HTR-8/SVneo (cell line): Measurements from ENCODE around the gene NRF1.

Source experiments
- DNase-seq: peaks from one replicate; pipeline ENCODE4 v3.0.0; 2011; ENCODE audit warnings: low spot score, mixed read lengths; ENCODE audit not compliant: insufficient read length
- FAIRE-seq: peaks from 2 replicates; lab custom pipeline; 2011; peaks lifted over from hg19 to GRCh38; lab: Jason Lieb, UNC

The NRF1 gene

GRCh38 chr7:129723679-129724078 is 112.2 kb downstream of the NRF1 start:
- FAIRE-seq (no peak), DNase-seq (no peak)

- no peak for FAIRE-seq
- no peak for DNase-seq
Measured at GRCh38 chr7:129724796-129725195, 113.3 kb downstream of the NRF1 start.

DNA sequence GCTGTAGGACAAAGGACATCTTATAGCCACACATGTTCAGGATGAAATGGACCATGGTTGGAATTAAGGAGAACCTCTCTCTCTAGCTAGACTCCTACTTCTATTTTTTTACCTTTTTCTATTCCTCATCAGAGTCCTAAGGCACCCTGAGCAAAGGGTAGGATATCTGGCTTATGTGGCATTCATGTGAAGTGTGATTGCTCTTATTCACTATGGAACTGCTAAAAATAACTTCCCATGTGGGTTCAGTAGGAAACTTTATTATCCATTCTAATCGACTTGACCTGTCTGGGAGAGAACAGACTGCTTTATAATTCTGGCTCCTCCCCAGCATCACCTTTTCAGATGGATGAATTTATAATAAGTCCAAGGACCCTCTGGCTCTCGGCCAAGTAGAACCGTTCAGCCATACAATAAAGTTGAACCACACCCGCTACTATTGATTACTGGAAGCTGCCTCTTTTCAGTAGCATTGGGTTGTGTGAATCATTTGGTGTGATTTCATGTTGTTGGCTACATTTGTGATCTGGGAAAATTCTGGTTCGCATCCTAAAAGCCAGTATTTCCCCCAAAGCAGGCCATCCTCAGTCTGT is 117.5 kb downstream of the NRF1 start:
- no peak for DNase-seq
- no peak for FAIRE-seq

DNA sequence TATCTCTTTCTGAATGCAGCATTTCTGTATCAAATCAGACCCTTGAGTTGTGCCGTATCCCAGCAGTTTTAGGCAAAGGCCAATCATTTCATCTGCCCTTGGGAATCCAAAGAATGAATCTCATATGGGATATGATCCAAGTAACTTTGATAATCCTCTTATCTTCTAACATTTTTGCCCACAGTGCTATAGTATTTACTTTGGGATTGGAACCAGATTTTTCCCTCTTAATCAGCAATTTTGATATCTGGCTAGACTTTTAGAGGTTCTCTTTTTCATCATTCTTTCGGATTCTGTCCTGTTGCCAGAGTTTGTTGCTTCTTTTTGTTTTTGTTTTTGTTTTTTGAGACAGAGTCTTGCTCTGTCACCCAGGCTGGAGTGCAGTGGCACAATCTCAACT is 118.0 kb downstream of the NRF1 start:
- DNase-seq (no peak), FAIRE-seq (no peak)

- FAIRE-seq (no peak), DNase-seq (no peak)
Measured at GRCh38 chr7:129730159-129730558, 118.6 kb downstream of the NRF1 start.

DNA sequence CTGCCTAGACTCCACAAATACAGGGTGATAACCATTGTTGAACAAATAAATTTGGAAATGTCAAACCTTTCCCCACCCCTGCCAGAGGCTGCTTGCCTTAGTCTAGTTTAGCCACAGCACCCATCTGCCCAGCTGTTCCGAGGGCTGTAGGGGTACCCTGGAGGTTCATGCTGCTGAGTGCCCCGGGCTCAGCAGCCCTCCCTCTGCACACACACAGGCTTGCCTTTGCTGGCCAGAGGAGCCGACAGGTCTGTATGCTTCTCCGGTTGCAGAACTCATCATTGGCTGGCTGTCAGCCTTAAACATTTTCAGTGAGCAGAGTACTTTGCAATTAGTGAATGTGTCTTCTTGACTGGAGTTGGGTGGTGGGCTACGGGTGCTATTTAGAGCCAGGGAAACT is 122.9 kb downstream of the NRF1 start:
- DNase-seq: no peak
- no peak for FAIRE-seq

DNA sequence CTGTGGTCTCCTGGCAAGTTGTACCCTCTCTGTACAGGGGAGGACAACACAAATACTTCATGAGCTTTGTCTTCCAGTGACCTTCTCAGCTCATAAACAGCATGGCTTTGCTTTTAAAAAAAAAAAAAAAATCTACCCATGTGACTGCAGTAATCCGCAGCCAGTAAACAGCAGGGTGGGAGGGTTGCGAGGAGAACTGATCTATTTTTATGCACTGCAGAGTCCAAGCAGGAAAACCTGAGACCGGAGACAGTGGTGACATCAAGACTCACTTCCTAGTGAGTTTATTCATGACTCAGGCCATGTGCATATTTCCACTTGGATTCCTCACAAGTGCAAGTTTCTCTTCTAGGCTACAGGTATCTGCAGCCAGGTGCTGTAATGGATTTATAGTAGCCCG is 127.9 kb downstream of the NRF1 start:
- no peak for FAIRE-seq

DNA sequence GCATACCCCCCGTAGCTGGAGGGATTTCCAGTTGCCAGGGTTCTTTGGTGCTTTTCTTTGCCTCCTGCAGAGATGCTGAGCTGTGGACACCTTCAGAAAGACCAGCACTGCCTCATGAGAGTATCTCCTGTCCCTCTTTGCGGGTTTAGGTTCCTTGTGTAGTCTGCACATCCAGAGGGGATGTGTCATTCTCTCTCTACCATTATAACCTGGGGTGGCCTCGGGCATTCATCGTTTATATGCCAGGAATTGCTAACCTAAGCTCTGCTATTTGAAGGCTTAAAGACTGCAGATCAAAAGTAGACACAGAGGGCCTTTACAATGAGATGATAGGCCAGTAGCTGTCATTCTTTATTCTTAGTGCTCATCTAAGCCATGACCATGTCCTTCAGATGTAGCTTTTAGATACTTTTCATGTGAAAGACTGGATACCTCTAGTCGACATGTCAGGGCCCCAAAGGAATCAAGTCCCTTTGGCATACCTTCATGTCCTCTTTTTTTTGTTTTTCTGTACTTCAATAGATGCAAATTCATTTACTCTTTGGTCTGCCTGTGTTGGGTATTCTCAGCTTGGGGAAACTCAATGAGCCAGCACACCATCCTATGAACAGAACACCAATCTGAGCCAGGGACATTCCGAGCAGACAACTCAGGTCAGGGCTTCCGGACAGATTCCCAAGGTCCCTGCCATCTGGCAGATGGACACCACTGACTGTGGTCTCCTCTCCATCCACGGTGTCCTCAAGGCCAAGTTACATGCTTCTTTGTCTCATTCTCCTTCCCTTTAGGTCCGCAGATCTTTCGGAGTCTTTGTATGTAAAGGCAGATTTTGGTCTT is 129.3 kb downstream of the NRF1 start:
- FAIRE-seq (no peak), DNase-seq (no peak)

More for the DNA sequence above, 127.9 kb downstream of the NRF1 start:
- DNase-seq: no peak

- DNase-seq (no peak), FAIRE-seq (no peak)
Measured at GRCh38 chr7:129741743-129742213, 130.3 kb downstream of the NRF1 start.

GRCh38 chr7:129742256-129742655 is 130.7 kb downstream of the NRF1 start:
- no peak for DNase-seq

DNA sequence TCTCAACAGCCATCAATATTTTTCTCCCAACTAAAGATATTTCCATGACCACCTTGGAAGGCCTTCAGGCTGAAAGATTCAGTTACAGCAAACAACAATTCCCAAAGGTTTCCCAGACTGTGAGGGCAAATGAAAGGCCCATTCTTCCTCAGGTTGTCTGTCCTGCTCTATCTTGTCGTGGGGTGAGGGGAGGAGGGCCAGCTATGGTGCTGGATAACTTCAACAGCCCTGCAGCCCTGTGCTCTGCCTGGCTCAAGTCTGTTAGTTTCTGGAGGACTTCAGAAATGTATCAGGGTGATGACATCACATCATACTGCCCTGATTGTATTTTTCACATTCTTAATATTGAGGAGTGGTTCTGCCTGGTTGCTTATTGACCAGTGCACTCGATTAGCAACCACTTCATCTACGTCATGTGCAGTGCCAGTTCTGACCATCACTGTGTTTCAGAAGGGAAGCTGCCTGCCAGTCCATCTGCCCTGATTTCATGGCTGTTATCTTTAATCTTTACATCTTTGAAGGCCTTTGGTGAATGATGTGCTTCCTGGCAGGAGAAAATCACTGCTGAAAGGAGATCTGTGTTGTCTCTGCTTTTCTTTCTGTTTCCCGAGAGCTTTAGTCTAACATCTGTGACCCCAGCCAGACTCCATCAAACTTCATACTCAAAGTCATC is 135.5 kb downstream of the NRF1 start:
- DNase-seq: no peak
- no peak for FAIRE-seq

More at GRCh38 chr7:129742256-129742655, 130.7 kb downstream of the NRF1 start:
- no peak for FAIRE-seq

- no peak for FAIRE-seq
- DNase-seq: no peak
Measured at GRCh38 chr7:129748356-129749109, 137.0 kb downstream of the NRF1 start.

- FAIRE-seq (no peak), DNase-seq (no peak)
Measured at GRCh38 chr7:129750091-129750490, 138.6 kb downstream of the NRF1 start.

GRCh38 chr7:129750501-129750900 is 139.0 kb downstream of the NRF1 start:
- FAIRE-seq (no peak), DNase-seq (no peak)

DNA sequence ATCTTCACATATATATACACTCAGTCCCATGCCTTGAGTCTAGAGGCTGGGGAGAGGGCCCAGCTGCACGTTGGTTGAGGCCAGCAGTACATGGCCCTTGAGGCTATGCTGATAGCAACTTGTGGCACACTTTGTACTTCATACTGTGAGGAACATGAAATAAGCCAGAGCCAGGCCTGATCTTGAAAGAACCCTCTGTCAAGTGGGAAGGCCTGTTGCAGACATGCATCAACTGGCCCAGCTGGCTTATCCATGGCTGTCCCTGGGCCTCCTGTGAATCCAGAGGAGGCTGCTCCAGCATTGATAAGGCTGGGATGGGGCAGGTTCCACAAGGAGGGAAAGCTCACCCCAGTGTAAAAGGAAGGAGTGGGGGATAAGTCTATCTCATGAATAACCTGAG is 140.4 kb downstream of the NRF1 start:
- no peak for DNase-seq
- FAIRE-seq: no peak

GRCh38 chr7:129752760-129753159 is 141.2 kb downstream of the NRF1 start:
- no peak for DNase-seq
- FAIRE-seq: no peak

- FAIRE-seq (no peak), DNase-seq (no peak)
Measured at GRCh38 chr7:129754406-129754805, 142.9 kb downstream of the NRF1 start.

DNA sequence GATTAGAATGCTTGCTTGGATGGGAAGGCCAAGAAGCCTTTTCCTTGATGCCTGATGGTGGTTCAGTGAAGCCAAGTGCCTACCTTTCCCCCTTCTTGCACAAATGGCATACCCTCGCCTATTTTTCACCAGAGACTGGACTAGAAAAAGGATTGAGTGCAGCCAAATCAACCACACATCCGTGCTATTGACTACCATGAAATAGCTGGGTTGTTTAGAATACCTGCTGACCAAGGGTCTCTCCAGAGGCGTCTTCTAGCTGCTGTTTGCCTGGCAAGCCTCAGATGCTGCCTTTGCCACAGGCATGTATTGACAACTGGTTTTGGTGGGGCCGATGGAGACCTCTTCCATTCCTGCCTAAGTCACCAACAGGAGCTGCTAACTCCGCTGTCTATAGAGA is 146.5 kb downstream of the NRF1 start:
- FAIRE-seq: no peak
- DNase-seq: no peak

DNA sequence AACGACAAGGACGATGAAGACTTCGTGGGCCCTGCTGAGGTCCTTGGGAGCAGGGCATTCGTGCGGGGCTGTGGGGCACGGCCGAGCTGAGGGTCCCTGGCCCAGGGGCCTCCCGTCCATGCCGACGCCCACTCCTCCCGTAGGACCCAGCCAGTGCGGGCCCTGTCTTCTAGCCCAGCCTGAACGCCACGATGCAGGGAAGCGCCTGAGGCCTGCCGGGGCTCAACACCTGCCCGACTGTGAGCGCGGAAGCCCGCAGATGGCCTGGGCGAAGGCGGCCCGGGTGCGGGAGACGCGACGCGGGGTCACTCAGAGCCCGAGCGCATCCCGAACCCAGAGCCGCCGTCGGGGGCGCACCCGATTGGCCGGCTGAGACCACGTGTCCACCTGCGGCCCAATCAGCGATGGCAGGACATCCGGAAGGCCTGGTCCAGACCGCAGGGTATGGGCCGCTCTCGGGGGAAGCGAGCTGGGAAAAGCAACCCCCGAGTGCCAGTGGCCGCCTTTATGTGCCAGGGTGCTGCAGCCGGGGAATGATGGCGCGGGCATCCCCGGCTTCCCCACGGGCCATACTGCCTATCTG is 151.0 kb downstream of the NRF1 start:
- DNase-seq: no peak
- FAIRE-seq: no peak
